ENCODE data around the gene XPO6.

Gene XPO6

GRCh38 chr16:28086186-28087139 is 125.3 kb downstream of the XPO6 start:
- no peak for DNase-seq

- no peak for DNase-seq
Measured at GRCh38 chr16:28085389-28086171, 126.2 kb downstream of the XPO6 start.

- DNase-seq = no peak
Measured at GRCh38 chr16:28084209-28084608, 127.6 kb downstream of the XPO6 start.

- no peak for DNase-seq
Measured at GRCh38 chr16:28082624-28083023, 129.1 kb downstream of the XPO6 start.

- DNase-seq = no peak
Measured at GRCh38 chr16:28081391-28081968, 130.3 kb downstream of the XPO6 start.

- DNase-seq = no peak
Measured at GRCh38 chr16:28078261-28078660, 133.5 kb downstream of the XPO6 start.

GRCh38 chr16:28073836-28074235 is 137.9 kb downstream of the XPO6 start:
- no peak for DNase-seq

GRCh38 chr16:28072087-28072486 is 139.7 kb downstream of the XPO6 start:
- DNase-seq = no peak

- peak in 1 of 3 experiments; percentile 20 for DNase-seq
Measured at GRCh38 chr16:28069971-28070794, 141.6 kb downstream of the XPO6 start.

GRCh38 chr16:28068976-28069375 is 142.8 kb downstream of the XPO6 start:
- no peak for DNase-seq

- no peak for DNase-seq
Measured at GRCh38 chr16:28067604-28068379, 144.0 kb downstream of the XPO6 start.

- no peak for DNase-seq
Measured at GRCh38 chr16:28064706-28065249, 147.0 kb downstream of the XPO6 start.

GRCh38 chr16:28064150-28064549 is 147.6 kb downstream of the XPO6 start:
- DNase-seq = no peak

GRCh38 chr16:28063591-28064061 is 148.1 kb downstream of the XPO6 start, which contains the start of gene GSG1L:
Gene GSG1L (minus strand): TSS chr16:28063714. CDS start chr16:28063424, 290 bp downstream.
- DNase-seq = peak in 2 of 3 experiments; percentile 12 to 28

GRCh38 chr16:28062847-28063521 is 148.8 kb downstream of the XPO6 start:
- DNase-seq = peak in 2 of 3 experiments; percentile 28 to 39

GRCh38 chr16:28062261-28062846 is 149.4 kb downstream of the XPO6 start:
- DNase-seq = no peak

- no peak for DNase-seq
Measured at GRCh38 chr16:28061352-28062101, 150.2 kb downstream of the XPO6 start.

- peak in 1 of 3 experiments; percentile 29 for DNase-seq
Measured at GRCh38 chr16:28059841-28060575, 151.8 kb downstream of the XPO6 start.

All from NCI-H1417 (cell line).